ENCODE measurements around the gene SDHB. TPM values are rescaled to one million over a fixed set of nuclear protein-coding genes. Genes with fewer than 3 reads are reported as not detected.

SDHB gene
- total RNA-seq (2014; rRNA removed; shearing (Covaris generic)), result 292 and 299 TPM in 2 replicates
- 188 and 193 TPM in 2 replicates for polyA plus RNA-seq (2015; cell fraction: cytosol; rRNA removed)
- 108 and 113 TPM in 2 replicates for polyA plus RNA-seq (2015; cell fraction: nucleus; rRNA removed)

- peak; percentile 97 for DNase-seq (ENCODE audit: low read depth)
These were observed at the start of gene SDHB for GRCh38 chr1:17053685-17054410. TSS of gene SDHB (minus strand) at chr1:17054032. CDS start at chr1:17054019, 13 bp downstream.

GRCh38 chr1:17102232-17102631 is 48.4 kb upstream of the SDHB start:
- no peak for DNase-seq (ENCODE audit: low read depth)

GRCh38 chr1:17101261-17101660 is 47.4 kb upstream of the SDHB start:
- DNase-seq (ENCODE audit: low read depth), result no peak

- DNase-seq (ENCODE audit: low read depth), result no peak
These were observed 45.9 kb upstream of the SDHB start for GRCh38 chr1:17099616-17100340.

- DNase-seq (ENCODE audit: low read depth), result no peak
These were observed 44.9 kb upstream of the SDHB start for GRCh38 chr1:17098446-17099317.

GRCh38 chr1:17097787-17098186 is 44.0 kb upstream of the SDHB start:
- DNase-seq (ENCODE audit: low read depth), result no peak

- no peak for DNase-seq (ENCODE audit: low read depth)
These were observed 43.3 kb upstream of the SDHB start for GRCh38 chr1:17097147-17097546.

- no peak for DNase-seq (ENCODE audit: low read depth)
These were observed 42.8 kb upstream of the SDHB start for GRCh38 chr1:17096584-17096983.

GRCh38 chr1:17095141-17095540 is 41.3 kb upstream of the SDHB start:
- DNase-seq (ENCODE audit: low read depth), result no peak

GRCh38 chr1:17094664-17095063 is 40.8 kb upstream of the SDHB start:
- no peak for DNase-seq (ENCODE audit: low read depth)

GRCh38 chr1:17093822-17094393 is 40.1 kb upstream of the SDHB start:
- DNase-seq (ENCODE audit: low read depth), result no peak

GRCh38 chr1:17091252-17091651 is 37.4 kb upstream of the SDHB start:
- DNase-seq (ENCODE audit: low read depth), result no peak

- DNase-seq (ENCODE audit: low read depth), result no peak
These were observed 35.7 kb upstream of the SDHB start for GRCh38 chr1:17089506-17089905.

GRCh38 chr1:17086751-17087150 is 32.9 kb upstream of the SDHB start:
- no peak for DNase-seq (ENCODE audit: low read depth)

- DNase-seq (ENCODE audit: low read depth), result no peak
These were observed 31.0 kb upstream of the SDHB start for GRCh38 chr1:17084787-17085186.

- DNase-seq (ENCODE audit: low read depth), result no peak
These were observed 28.9 kb upstream of the SDHB start for GRCh38 chr1:17082761-17083160.

- DNase-seq (ENCODE audit: low read depth), result no peak
These were observed 27.6 kb upstream of the SDHB start for GRCh38 chr1:17081439-17081838.

- DNase-seq (ENCODE audit: low read depth), result no peak
These were observed 27.0 kb upstream of the SDHB start for GRCh38 chr1:17080880-17081279.

GRCh38 chr1:17080085-17080759 is 26.4 kb upstream of the SDHB start:
- no peak for DNase-seq (ENCODE audit: low read depth)

GRCh38 chr1:17078991-17079868 is 25.4 kb upstream of the SDHB start:
- DNase-seq (ENCODE audit: low read depth), result no peak

Data from HT1080 (cell line).